Thyroid gland (tissue), 4 donors: ENCODE results near the gene GDA.

Experiments
- CTCF ChIP-seq, 6 experiments: fragments of 200-600 bp in 3 of 6; fragments of 450-650 bp in 3 of 6; sonication (generic) in 3 of 6; IDR thresholded peaks; one replicate each; pipeline ENCODE4 v1.5.1; 2016 to 2019; ENCODE audit warnings: antibody characterized with exemption in 6 of 6, mild to moderate bottlenecking in 2 of 6, inconsistent platforms in 1 of 6, moderate library complexity in 1 of 6
- POLR2A ChIP-seq, 2 donors: fragments of 450-650 bp; IDR thresholded peaks; one replicate each; pipeline ENCODE4 v1.6.1; 2017; ENCODE audit warnings: antibody characterized with exemption in 2 of 2, mild to moderate bottlenecking in 2 of 2, moderate library complexity in 1 of 2

- TF ChIP-seq CTCF (IDR thresholded peaks at IDR 0.05) (no peak), POLR2A (IDR thresholded peaks at IDR 0.05) (no peak)
Observed at GRCh38 chr9:72257814-72258213, 108.6 kb downstream of the GDA start.
